HCT116 (cell line): ENCODE data around the gene TTR.

ENCODE experiments used
- CEBPB ChIP-seq: IDR thresholded peaks from 2 replicates; pipeline ENCODE4 v1.6.1; 2012; ENCODE audit warnings: low read depth
- CTCF ChIP-seq, 3 experiments: fragments of 200-600 bp in 1 of 3; sonication (generic) in 1 of 3; IDR thresholded peaks in 2 of 3; conservative IDR thresholded peaks in 1 of 3; 2 replicates each; pipeline ENCODE4 v1.5.1; 2012 to 2017; ENCODE audit warnings: low read depth in 2 of 3, low read length in 2 of 3, antibody characterized with exemption in 1 of 3, borderline replicate concordance in 1 of 3, control low read depth in 1 of 3, mild to moderate bottlenecking in 1 of 3, mixed read lengths in 1 of 3, mixed run types in 1 of 3, moderate library complexity in 1 of 3; ENCODE audit not compliant: insufficient read depth in 1 of 3
- EZH2 ChIP-seq: fragments of 200-600 bp; sonication (generic); IDR thresholded peaks from 2 replicates; pipeline ENCODE4 v1.6.1; 2017; ENCODE audit warnings: antibody characterized with exemption, mixed run types
- JUND ChIP-seq: IDR thresholded peaks from 2 replicates; pipeline ENCODE4 v1.6.1; 2012
- POLR2A ChIP-seq: IDR thresholded peaks from 2 replicates; pipeline ENCODE4 v1.7.0; 2011; ENCODE audit warnings: borderline replicate concordance; ENCODE audit not compliant: insufficient read depth, insufficient read length; ENCODE audit errors: extremely low read depth
- POLR2AphosphoS5 ChIP-seq: IDR thresholded peaks from 2 replicates; pipeline ENCODE4 v1.6.1; 2011; ENCODE audit warnings: mild to moderate bottlenecking, low read depth, low read length, moderate library complexity
- SRF ChIP-seq: IDR thresholded peaks from 2 replicates; pipeline ENCODE4 v1.6.1; 2012; ENCODE audit warnings: low read depth
- TCF7L2 ChIP-seq: IDR thresholded peaks from 2 replicates; pipeline ENCODE4 v1.7.0; 2011; ENCODE audit warnings: borderline replicate concordance, inconsistent platforms; ENCODE audit not compliant: insufficient read depth, insufficient read length; ENCODE audit errors: extremely low read depth
- ZBTB33 ChIP-seq: IDR thresholded peaks from 2 replicates; pipeline ENCODE4 v1.6.1; 2011; ENCODE audit warnings: mild to moderate bottlenecking, low read length, moderate library complexity; ENCODE audit not compliant: insufficient replicate concordance; ENCODE audit errors: extremely low read depth
- ZFX ChIP-seq: fragments of 450-650 bp; IDR thresholded peaks from 2 replicates; pipeline ENCODE4 v1.6.1; 2017

GRCh38 chr18:31585991-31586390 is 5.7 kb upstream of the TTR start:
- no peak for TF ChIP-seq CTCF (IDR thresholded peaks at IDR 0.05 in 2 of 3, conservative IDR thresholded peaks at IDR 0.05 in 1 of 3; ENCODE audit: borderline replicate concordance in 1 of 3, insufficient read depth in 1 of 3, low read depth in 2 of 3, low read length in 2 of 3)
- no peak for TF ChIP-seq ZFX
- TF ChIP-seq JUND, result no peak
- no peak for TF ChIP-seq CEBPB
- no peak for TF ChIP-seq EZH2
- TF ChIP-seq POLR2A, result no peak
- TF ChIP-seq POLR2AphosphoS5, result no peak
- TF ChIP-seq SRF, result no peak
- TF ChIP-seq ZBTB33, result no peak
- TF ChIP-seq TCF7L2, result no peak
